Panc1 (cell line): ENCODE measurements around the gene POU3F1. TPM values are rescaled to one million over a fixed set of nuclear protein-coding genes. Genes with fewer than 3 reads are reported as not detected.

Source experiments
- ATAC-seq: fragments of 200-7000 bp; cut with Tn5 transposase; 2 replicates; pipeline ENCODE4 v1.9.1; 2020; ENCODE audit warnings: mild to moderate bottlenecking, moderate library complexity
- BruUV-seq: library from RNA; stranded (reverse); fragments of 400-500 nt; replicated peaks from 2 replicates; lab custom pipeline; 2021; lab: Mats Ljungman, UMichigan
- CTCF ChIA-PET: fragments of 300-600 bp; sonication (Branson Sonifier 250); formaldehyde crosslinking; loops from one replicate; lab custom pipeline; 2022; ENCODE audit warnings: antibody characterized with exemption; lab: Charles Lee
- POLR2A ChIA-PET: fragments of 300-600 bp; sonication (Branson Sonifier 250); formaldehyde crosslinking; loops from one replicate; lab custom pipeline; 2022; ENCODE audit warnings: antibody characterized with exemption; lab: Charles Lee
- DNase-seq: peaks from one replicate; pipeline ENCODE4 v3.0.0-alpha.2; 2010; ENCODE audit warnings: low read depth, low spot score
- H3K27ac ChIP-seq: 2 replicates; pipeline ENCODE4 v1.5.1; 2011; ENCODE audit warnings: mild to moderate bottlenecking, low read length, inconsistent platforms
- H3K27me3 ChIP-seq: fragments of 200-500 bp; sonication (Bioruptor generic); 2 replicates; pipeline ENCODE4 v1.6.0; 2014; ENCODE audit warnings: low read length, inconsistent platforms; ENCODE audit not compliant: control insufficient read depth, insufficient read depth
- H3K36me3 ChIP-seq: fragments of 200-500 bp; sonication (Bioruptor generic); 2 replicates; pipeline ENCODE4 v1.5.1; 2014; ENCODE audit warnings: inconsistent platforms, mild to moderate bottlenecking, low read length, moderate library complexity; ENCODE audit not compliant: control insufficient read depth, insufficient read depth
- H3K4me1 ChIP-seq: 2 replicates; pipeline ENCODE4 v1.5.1; 2011; ENCODE audit warnings: inconsistent platforms, mild to moderate bottlenecking, low read length, moderate library complexity; ENCODE audit not compliant: control insufficient read depth, insufficient read depth
- H3K4me3 ChIP-seq, 2 experiments: 2 replicates each; pipeline ENCODE4 v1.5.1; 2011 to 2012; ENCODE audit warnings: low read depth in 2 of 2, low read length in 2 of 2, mild to moderate bottlenecking in 2 of 2, inconsistent platforms in 1 of 2, moderate library complexity in 1 of 2
- H3K9me3 ChIP-seq: fragments of 200-500 bp; sonication (Bioruptor generic); 2 replicates; pipeline ENCODE4 v1.5.1; 2014; ENCODE audit warnings: low read depth, mild to moderate bottlenecking, inconsistent platforms, low read length, moderate library complexity; ENCODE audit not compliant: control insufficient read depth, insufficient read depth
- CTCF ChIP-seq: fragments of 450-650 bp; IDR thresholded peaks from 2 replicates; pipeline ENCODE4 v1.5.1; 2017; ENCODE audit warnings: mild to moderate bottlenecking
- POLR2AphosphoS5 ChIP-seq: IDR thresholded peaks from 2 replicates; pipeline ENCODE4 v1.6.1; 2012; ENCODE audit warnings: mild to moderate bottlenecking, low read depth, low read length, moderate library complexity
- REST ChIP-seq, 2 experiments: IDR thresholded peaks; 2 replicates each; pipeline ENCODE4 v1.6.1; 2011 to 2012; ENCODE audit warnings: low read depth in 2 of 2, control low read depth in 1 of 2, low read length in 1 of 2, mild to moderate bottlenecking in 1 of 2, moderate library complexity in 1 of 2; ENCODE audit not compliant: insufficient read depth in 1 of 2
- SIN3A ChIP-seq: IDR thresholded peaks from 2 replicates; pipeline ENCODE4 v1.6.1; 2012; ENCODE audit warnings: low read depth, mild to moderate bottlenecking, low read length, moderate library complexity, borderline replicate concordance; ENCODE audit not compliant: insufficient read depth
- TCF7L2 ChIP-seq: IDR thresholded peaks from 2 replicates; pipeline ENCODE4 v1.6.1; 2011; ENCODE audit warnings: mild to moderate bottlenecking, low read depth, low read length, inconsistent platforms
- in situ Hi-C: cut with HindIII; loops from 2 replicates; pipeline ENCODE4 v1.10.0; 2016; ENCODE audit warnings: low sequenced_read_pairs, low pct_unique_long_range_greater_than_20kb
- intact Hi-C: fragments of 100-400 bp; cut with micrococcal nuclease; formaldehyde crosslinking; loops from one replicate; pipeline ENCODE4 v1.10.0; 2022; ENCODE audit not compliant: unreplicated experiment
- total RNA-seq: library from RNA; stranded (reverse); gene quantifications from one replicate; pipeline ENCODE4 v1.2.1, GENCODE V29; 2021; ENCODE audit not compliant: unreplicated experiment

Gene POU3F1
- total RNA-seq, 1 experiment from 2014 or later: 0.08 TPM

GRCh38 chr1:38005195-38006007 lies 41.2 kb downstream of the POU3F1 start, which contains the start of gene FHL3:
Gene FHL3 (minus strand): TSS chr1:38005514. CDS start chr1:37999412, 6,102 bp downstream.
- ChIA-PET CTCF (no interaction called here), POLR2A (no interaction called here)
- no peak for TF ChIP-seq REST (IDR thresholded peaks at IDR 0.05; ENCODE audit: insufficient read depth in 1 of 2, low read depth in 2 of 2, low read length in 1 of 2)
- no peak for TF ChIP-seq TCF7L2
- TF ChIP-seq SIN3A: no peak; the same call in 1 of the 2 replicates
- no peak for TF ChIP-seq POLR2AphosphoS5
- no peak for TF ChIP-seq CTCF
- H3K4me1 ChIP-seq: peaks cover 32% of the 10 kb centered on the region
- ATAC-seq (peak; percentile 79), DNase-seq (no peak)
- in situ Hi-C loops (no loop called here), intact Hi-C loops (no loop called here)
- peak within 1 kb of the TSS; percentile 85 for H3K27ac ChIP-seq
- H3K36me3 ChIP-seq: no peaks in the 10 kb centered on the region; the same call in 1 of the 2 replicates
- H3K4me3 ChIP-seq: peak within 1 kb of the TSS; percentile 60 to 65
- H3K9me3 ChIP-seq: no peaks in the 10 kb centered on the region
- no TSS peak for BruUV-seq
- no peaks in the 10 kb centered on the region for H3K27me3 ChIP-seq

- BruUV-seq: TSS peak; percentile 86
Observed at GRCh38 chr1:38004284-38005108, 42.1 kb downstream of the POU3F1 start.

More at GRCh38 chr1:38004284-38005108, 42.1 kb downstream of the POU3F1 start:
- CTCF ChIA-PET: no interaction called here
- ATAC-seq (peak; percentile 5; the same call in 1 of the 2 replicates), DNase-seq (no peak)
- Histone ChIP-seq H3K27me3 (no peaks in the 10 kb centered on the region), H3K36me3 (no peaks in the 10 kb centered on the region; the same call in 1 of the 2 replicates), H3K4me1 (peaks cover 41% of the 10 kb centered on the region), H3K9me3 (no peaks in the 10 kb centered on the region), H3K27ac (peak overlapping the region; percentile 85), H3K4me3 (peak overlapping the region; percentile 60 to 65)
- in situ Hi-C loops: no loop called here
- intact Hi-C loops: no loop called here
- TF ChIP-seq SIN3A (no peak), TCF7L2 (no peak), CTCF (no peak), POLR2AphosphoS5 (no peak), REST (IDR thresholded peaks at IDR 0.05; ENCODE audit: insufficient read depth in 1 of 2, low read depth in 2 of 2, low read length in 1 of 2) (no peak)
- POLR2A ChIA-PET: no interaction called here
